Measurements from ENCODE around the gene GPR17.

GPR17 gene

GRCh38 chr2:127626175-127626574, 19.8 kb upstream of the GPR17 start:
- H3K4me1 ChIP-seq (ENCODE audit: control insufficient read depth in 1 of 2, insufficient read depth in 1 of 2, low read depth in 1 of 2, low read length in 1 of 2), result peaks cover 0 to 14% of the 10 kb centered on the region in 2 experiments
- H3K27me3 ChIP-seq, result no peaks in the 10 kb centered on the region
- H3K4me3 ChIP-seq (ENCODE audit: low read depth in 1 of 2, low read length in 1 of 2), result no peak overlapping the region
- no peaks in the 10 kb centered on the region for H3K9me3 ChIP-seq
- TF ChIP-seq, protein P1, sequence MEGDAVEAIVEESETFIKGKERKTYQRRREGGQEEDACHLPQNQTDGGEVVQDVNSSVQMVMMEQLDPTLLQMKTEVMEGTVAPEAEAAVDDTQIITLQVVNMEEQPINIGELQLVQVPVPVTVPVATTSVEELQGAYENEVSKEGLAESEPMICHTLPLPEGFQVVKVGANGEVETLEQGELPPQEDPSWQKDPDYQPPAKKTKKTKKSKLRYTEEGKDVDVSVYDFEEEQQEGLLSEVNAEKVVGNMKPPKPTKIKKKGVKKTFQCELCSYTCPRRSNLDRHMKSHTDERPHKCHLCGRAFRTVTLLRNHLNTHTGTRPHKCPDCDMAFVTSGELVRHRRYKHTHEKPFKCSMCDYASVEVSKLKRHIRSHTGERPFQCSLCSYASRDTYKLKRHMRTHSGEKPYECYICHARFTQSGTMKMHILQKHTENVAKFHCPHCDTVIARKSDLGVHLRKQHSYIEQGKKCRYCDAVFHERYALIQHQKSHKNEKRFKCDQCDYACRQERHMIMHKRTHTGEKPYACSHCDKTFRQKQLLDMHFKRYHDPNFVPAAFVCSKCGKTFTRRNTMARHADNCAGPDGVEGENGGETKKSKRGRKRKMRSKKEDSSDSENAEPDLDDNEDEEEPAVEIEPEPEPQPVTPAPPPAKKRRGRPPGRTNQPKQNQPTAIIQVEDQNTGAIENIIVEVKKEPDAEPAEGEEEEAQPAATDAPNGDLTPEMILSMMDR (IDR thresholded peaks at IDR 0.05), result no peak
- no peak overlapping the region for H3K27ac ChIP-seq
- peaks cover 14% of the 10 kb centered on the region for H3K36me3 ChIP-seq

DNA sequence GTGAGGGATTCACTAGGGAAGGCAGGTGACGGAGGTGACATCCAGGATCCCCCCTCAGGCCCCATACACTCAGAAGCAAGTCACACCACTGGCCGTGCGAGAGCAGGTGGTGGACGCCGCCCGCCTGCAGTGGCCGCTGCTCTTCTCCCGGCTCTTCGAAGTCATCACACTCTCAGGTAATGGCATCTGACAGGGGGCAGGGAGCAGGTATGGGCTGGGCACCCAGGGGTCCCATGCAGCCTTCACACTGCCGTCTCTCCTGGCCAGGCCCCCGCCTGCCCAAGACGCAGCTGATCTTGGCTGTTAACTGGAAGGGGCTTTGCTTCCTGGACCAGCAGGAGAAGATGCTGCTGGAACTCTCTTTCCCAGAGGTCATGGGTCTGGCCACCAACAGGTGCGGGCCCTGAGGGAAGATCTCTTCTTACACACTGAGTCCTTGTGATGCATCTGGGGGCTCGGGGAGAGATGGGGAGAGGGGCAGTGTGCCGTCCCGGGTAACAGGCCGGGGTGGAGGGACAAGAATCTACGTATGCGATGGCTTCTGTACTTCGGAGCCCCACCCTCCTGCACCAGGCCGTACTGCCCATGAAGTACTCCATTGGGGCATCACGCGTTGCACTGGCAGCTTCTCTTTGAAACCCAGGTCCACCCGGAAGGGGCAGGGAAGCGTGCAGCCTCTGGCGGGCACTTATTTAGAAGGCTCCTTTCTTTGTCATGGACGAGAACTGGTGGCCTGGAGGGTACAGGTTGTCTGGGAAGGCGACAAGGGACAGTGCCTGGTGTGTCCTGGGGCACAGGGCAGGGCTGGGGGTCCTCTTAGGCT, 18.8 kb upstream of the GPR17 start:
- Histone ChIP-seq H3K27ac (no peak overlapping the region), H3K4me1 (ENCODE audit: control insufficient read depth in 1 of 2, insufficient read depth in 1 of 2, low read depth in 1 of 2, low read length in 1 of 2) (peaks cover 0 to 15% of the 10 kb centered on the region in 2 experiments), H3K36me3 (peaks cover 14% of the 10 kb centered on the region), H3K4me3 (ENCODE audit: low read depth in 1 of 2, low read length in 1 of 2) (no peak overlapping the region), H3K27me3 (no peaks in the 10 kb centered on the region), H3K9me3 (no peaks in the 10 kb centered on the region)
- TF ChIP-seq, protein P1 (IDR thresholded peaks at IDR 0.05), result no peak

DNA sequence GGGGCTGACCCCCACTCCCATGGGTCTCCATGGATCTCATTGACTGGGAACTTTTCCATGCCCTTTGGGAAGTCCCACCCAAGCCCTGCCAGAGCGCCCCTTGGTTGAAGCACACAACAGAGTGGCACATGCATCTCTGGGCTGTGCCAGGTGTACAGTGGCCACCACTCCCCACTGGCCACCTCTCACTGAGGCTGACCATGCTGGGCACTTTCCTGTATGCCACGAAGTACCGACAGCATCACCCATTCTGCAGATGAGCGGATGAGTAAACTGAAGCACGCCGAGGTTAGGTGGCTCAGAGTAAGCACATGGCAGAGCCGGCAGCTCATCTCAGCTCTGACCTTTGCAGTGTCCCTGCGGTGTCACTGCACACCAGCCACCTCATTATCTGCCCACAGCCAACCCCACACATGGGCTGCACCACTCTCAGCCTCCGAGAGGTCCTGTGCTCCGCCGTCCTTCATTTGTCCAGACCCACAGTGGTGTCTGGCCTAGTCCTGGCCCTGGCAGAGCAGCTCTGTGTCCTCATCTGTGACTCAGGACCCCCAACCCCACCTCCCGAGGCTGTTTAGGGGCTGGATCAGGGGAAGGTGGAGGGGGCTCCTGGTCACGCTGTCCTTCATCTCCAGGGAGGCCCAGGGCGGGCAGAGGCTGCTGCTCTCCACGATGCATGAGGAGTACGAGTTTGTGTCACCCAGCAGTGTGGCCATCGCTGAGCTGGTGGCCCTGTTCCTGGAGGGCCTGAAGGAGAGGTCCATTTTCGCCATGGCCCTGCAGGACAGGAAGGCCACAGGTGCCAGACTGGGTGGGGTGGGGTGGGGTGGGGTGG, 18.0 kb upstream of the GPR17 start:
- H3K4me1 ChIP-seq (ENCODE audit: control insufficient read depth in 1 of 2, insufficient read depth in 1 of 2, low read depth in 1 of 2, low read length in 1 of 2), result peaks cover 0 to 17% of the 10 kb centered on the region in 2 experiments
- no peak overlapping the region for H3K27ac ChIP-seq
- no peak overlapping the region for H3K4me3 ChIP-seq (ENCODE audit: low read depth in 1 of 2, low read length in 1 of 2)
- H3K9me3 ChIP-seq, result no peaks in the 10 kb centered on the region
- H3K27me3 ChIP-seq, result no peaks in the 10 kb centered on the region
- peaks cover 13% of the 10 kb centered on the region for H3K36me3 ChIP-seq
- TF ChIP-seq, protein P1 (IDR thresholded peaks at IDR 0.05), result no peak

GRCh38 chr2:127628767-127629614, 17.0 kb upstream of the GPR17 start:
- Histone ChIP-seq H3K27me3 (no peaks in the 10 kb centered on the region), H3K27ac (no peak overlapping the region), H3K4me3 (ENCODE audit: low read depth in 1 of 2, low read length in 1 of 2) (no peak overlapping the region), H3K9me3 (no peaks in the 10 kb centered on the region), H3K4me1 (ENCODE audit: control insufficient read depth in 1 of 2, insufficient read depth in 1 of 2, low read depth in 1 of 2, low read length in 1 of 2) (peaks cover 5 to 27% of the 10 kb centered on the region in 2 experiments), H3K36me3 (peaks cover 3% of the 10 kb centered on the region)
- TF ChIP-seq, protein P1 (IDR thresholded peaks at IDR 0.05), result no peak

DNA sequence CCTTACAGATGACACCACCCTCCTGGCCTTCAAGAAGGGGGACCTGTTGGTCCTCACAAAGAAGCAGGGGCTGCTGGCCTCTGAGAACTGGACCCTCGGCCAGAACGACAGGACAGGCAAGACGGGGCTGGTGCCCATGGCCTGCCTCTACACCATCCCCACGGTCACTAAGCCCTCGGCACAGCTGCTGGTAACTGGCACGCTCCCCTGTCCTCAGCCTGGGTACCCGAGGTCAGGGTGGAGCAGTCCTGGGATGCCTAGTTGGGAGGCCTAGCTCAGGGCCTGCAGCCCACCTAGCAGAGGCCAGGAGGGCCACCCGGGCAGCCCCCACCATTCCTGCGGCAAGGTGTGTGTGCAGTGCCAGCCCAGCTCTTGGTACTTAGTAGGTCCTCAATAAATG, 16.3 kb upstream of the GPR17 start:
- peaks cover 9 to 33% of the 10 kb centered on the region in 2 experiments for H3K4me1 ChIP-seq (ENCODE audit: control insufficient read depth in 1 of 2, insufficient read depth in 1 of 2, low read depth in 1 of 2, low read length in 1 of 2)
- no peaks in the 10 kb centered on the region for H3K27me3 ChIP-seq
- H3K27ac ChIP-seq, result no peak overlapping the region
- H3K4me3 ChIP-seq (ENCODE audit: low read depth in 1 of 2, low read length in 1 of 2), result no peak overlapping the region
- no peaks in the 10 kb centered on the region for H3K9me3 ChIP-seq
- H3K36me3 ChIP-seq, result no peaks in the 10 kb centered on the region
- TF ChIP-seq, protein P1 (IDR thresholded peaks at IDR 0.05), result no peak
